Hepatocyte (in vitro differentiated cells): ENCODE measurements around the gene KRT31. TPM values are rescaled to one million over a fixed set of nuclear protein-coding genes. Genes with fewer than 3 reads are reported as not detected.

Source experiments
- DNase-seq: peaks from one replicate; pipeline ENCODE4 v3.0.0-alpha.2; 2016; ENCODE audit warnings: low spot score
- H2AFZ ChIP-seq: fragments of 200-600 bp; sonication (generic); 2 replicates; pipeline ENCODE4 v1.6.0; 2016; ENCODE audit warnings: antibody characterized with exemption, mild to moderate bottlenecking
- H3K27ac ChIP-seq: fragments of 200-600 bp; sonication (generic); 2 replicates; pipeline ENCODE4 v1.5.1; 2016; ENCODE audit warnings: mild to moderate bottlenecking
- H3K27me3 ChIP-seq: fragments of 200-600 bp; sonication (generic); 2 replicates; pipeline ENCODE4 v1.6.1; 2016
- H3K36me3 ChIP-seq: fragments of 200-600 bp; sonication (generic); replicated peaks from 2 replicates; pipeline ENCODE4 v1.5.1; 2016; ENCODE audit warnings: low read depth; ENCODE audit not compliant: insufficient read depth
- H3K4me1 ChIP-seq: fragments of 200-600 bp; sonication (generic); 2 replicates; pipeline ENCODE4 v1.5.1; 2016; ENCODE audit warnings: mild to moderate bottlenecking, moderate library complexity; ENCODE audit not compliant: insufficient read depth
- H3K4me2 ChIP-seq: fragments of 200-600 bp; sonication (generic); 2 replicates; pipeline ENCODE4 v1.6.0; 2016
- H3K4me3 ChIP-seq: fragments of 200-600 bp; sonication (generic); 2 replicates; pipeline ENCODE4 v1.5.1; 2016; ENCODE audit warnings: mild to moderate bottlenecking
- H3K79me2 ChIP-seq: fragments of 200-600 bp; sonication (generic); 2 replicates; pipeline ENCODE4 v1.6.0; 2017; ENCODE audit warnings: mild to moderate bottlenecking
- H3K9me2 ChIP-seq: fragments of 200-600 bp; sonication (generic); replicated peaks from 2 replicates; pipeline ENCODE4 v1.6.0; 2017; ENCODE audit warnings: mild to moderate bottlenecking; ENCODE audit not compliant: insufficient read depth
- H3K9me3 ChIP-seq: fragments of 200-600 bp; sonication (generic); 2 replicates; pipeline ENCODE4 v1.5.1; 2016; ENCODE audit warnings: low read depth, mild to moderate bottlenecking
- H4K20me1 ChIP-seq: fragments of 200-600 bp; sonication (generic); 2 replicates; pipeline ENCODE4 v1.6.0; 2016; ENCODE audit warnings: mild to moderate bottlenecking; ENCODE audit not compliant: insufficient read depth, poor library complexity, severe bottlenecking
- CTCF ChIP-seq: fragments of 200-600 bp; sonication (generic); IDR thresholded peaks from 2 replicates; pipeline ENCODE4 v1.5.1; 2016; ENCODE audit warnings: antibody characterized with exemption, mild to moderate bottlenecking; ENCODE audit not compliant: poor library complexity
- EZH2 ChIP-seq: fragments of 200-600 bp; sonication (generic); IDR thresholded peaks from 2 replicates; pipeline ENCODE4 v1.6.1; 2016; ENCODE audit warnings: antibody characterized with exemption, mild to moderate bottlenecking, borderline replicate concordance
- EZH2phosphoT487 ChIP-seq: fragments of 200-600 bp; sonication (generic); IDR thresholded peaks from one replicate; pipeline ENCODE4 v1.6.1; 2018; ENCODE audit warnings: antibody characterized with exemption, mild to moderate bottlenecking, low read depth, moderate library complexity; ENCODE audit not compliant: unreplicated experiment, severe bottlenecking
- WGBS: methylation state at CpG from one replicate; pipeline ENCODE4 v1.1.6; 2016; ENCODE audit warnings: low lambda C conversion rate; ENCODE audit errors: missing lambda C conversion rate; 5-methylcytosine and 5-hydroxymethylcytosine counted together
- polyA plus RNA-seq: library from polyadenylated mRNA; unstranded; fragments of >200 nt; fragmentation: Nextera tagmentation; extraction: Ambion mirVana; gene quantifications from 2 replicates; pipeline ENCODE4 v1.2.1, GENCODE V29; 2016
- total RNA-seq: library from RNA; depleted of rRNA; stranded (reverse); fragments of >200 nt; gene quantifications from 2 replicates; pipeline ENCODE4 v1.2.3, GENCODE V29; 2014

The KRT31 gene
- total and polyA plus RNA-seq, 2 experiments from 2014 or later, result not detected

- no peak overlapping the region for H3K4me3 ChIP-seq
- no peaks in the 10 kb centered on the region for H3K4me1 ChIP-seq
- 94% methylated on average over 10 of the region's 10 CpGs for WGBS
- no peaks in the 10 kb centered on the region for H3K9me3 ChIP-seq
- no peak for TF ChIP-seq CTCF
- no peak for TF ChIP-seq EZH2
- no peak for TF ChIP-seq EZH2phosphoT487
- no peak overlapping the region for H3K4me2 ChIP-seq
- no peak for DNase-seq
- no peaks in the 10 kb centered on the region for H3K27me3 ChIP-seq
- H4K20me1 ChIP-seq, result no peaks in the 10 kb centered on the region
- no peaks in the 10 kb centered on the region for H3K36me3 ChIP-seq
- no peak overlapping the region for H2AFZ ChIP-seq
- H3K27ac ChIP-seq, result no peak overlapping the region
- H3K9me2 ChIP-seq, result no peaks in the 10 kb centered on the region
- H3K79me2 ChIP-seq, result no peaks in the 10 kb centered on the region
Observed at GRCh38 chr17:41393826-41394225, 3.6 kb downstream of the KRT31 start.

- no peaks in the 10 kb centered on the region for H3K9me3 ChIP-seq
- no peak overlapping the region for H3K4me3 ChIP-seq
- H3K9me2 ChIP-seq, result no peaks in the 10 kb centered on the region
- H3K4me1 ChIP-seq, result no peaks in the 10 kb centered on the region
- no peak overlapping the region for H3K27ac ChIP-seq
- no peak for DNase-seq
- WGBS, result 73% methylated on average over 5 of the region's 5 CpGs
- TF ChIP-seq EZH2 (no peak), EZH2phosphoT487 (no peak), CTCF (no peak)
- no peak overlapping the region for H3K4me2 ChIP-seq
- H3K36me3 ChIP-seq, result no peaks in the 10 kb centered on the region
- no peak overlapping the region for H2AFZ ChIP-seq
- no peaks in the 10 kb centered on the region for H4K20me1 ChIP-seq
- no peaks in the 10 kb centered on the region for H3K79me2 ChIP-seq
- no peaks in the 10 kb centered on the region for H3K27me3 ChIP-seq
Observed at GRCh38 chr17:41393294-41393693, 4.1 kb downstream of the KRT31 start.

GRCh38 chr17:41392278-41392677, 5.1 kb downstream of the KRT31 start:
- Histone ChIP-seq H3K9me3 (no peaks in the 10 kb centered on the region), H3K4me3 (no peak overlapping the region)
- WGBS, result 100% methylated on average over 1 of the region's 1 CpG

More at GRCh38 chr17:41392278-41392677, 5.1 kb downstream of the KRT31 start:
- Histone ChIP-seq H3K9me2 (no peaks in the 10 kb centered on the region), H2AFZ (no peak overlapping the region), H3K4me1 (no peaks in the 10 kb centered on the region), H4K20me1 (no peaks in the 10 kb centered on the region), H3K36me3 (no peaks in the 10 kb centered on the region), H3K27ac (no peak overlapping the region), H3K4me2 (no peak overlapping the region), H3K79me2 (no peaks in the 10 kb centered on the region), H3K27me3 (no peaks in the 10 kb centered on the region)
- DNase-seq, result no peak
- no peak for TF ChIP-seq EZH2phosphoT487
- TF ChIP-seq CTCF, result no peak
